ENCODE results near the gene RPL3. TPM values are rescaled to one million over a fixed set of nuclear protein-coding genes. Genes with fewer than 3 reads are reported as not detected.

The RPL3 gene
- total RNA-seq, 2 donors from 2014 or later = 908 to 1,235 TPM

- H3K27ac ChIP-seq = peak overlapping the region in 1 of 2 donors; percentile 3
- no peak for ATAC-seq (ENCODE audit: insufficient number of reproducible peaks, low FRiP score, low read depth)
- TF ChIP-seq, protein P1, sequence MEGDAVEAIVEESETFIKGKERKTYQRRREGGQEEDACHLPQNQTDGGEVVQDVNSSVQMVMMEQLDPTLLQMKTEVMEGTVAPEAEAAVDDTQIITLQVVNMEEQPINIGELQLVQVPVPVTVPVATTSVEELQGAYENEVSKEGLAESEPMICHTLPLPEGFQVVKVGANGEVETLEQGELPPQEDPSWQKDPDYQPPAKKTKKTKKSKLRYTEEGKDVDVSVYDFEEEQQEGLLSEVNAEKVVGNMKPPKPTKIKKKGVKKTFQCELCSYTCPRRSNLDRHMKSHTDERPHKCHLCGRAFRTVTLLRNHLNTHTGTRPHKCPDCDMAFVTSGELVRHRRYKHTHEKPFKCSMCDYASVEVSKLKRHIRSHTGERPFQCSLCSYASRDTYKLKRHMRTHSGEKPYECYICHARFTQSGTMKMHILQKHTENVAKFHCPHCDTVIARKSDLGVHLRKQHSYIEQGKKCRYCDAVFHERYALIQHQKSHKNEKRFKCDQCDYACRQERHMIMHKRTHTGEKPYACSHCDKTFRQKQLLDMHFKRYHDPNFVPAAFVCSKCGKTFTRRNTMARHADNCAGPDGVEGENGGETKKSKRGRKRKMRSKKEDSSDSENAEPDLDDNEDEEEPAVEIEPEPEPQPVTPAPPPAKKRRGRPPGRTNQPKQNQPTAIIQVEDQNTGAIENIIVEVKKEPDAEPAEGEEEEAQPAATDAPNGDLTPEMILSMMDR (IDR thresholded peaks at IDR 0.05) = no peak
- H3K4me1 ChIP-seq (ENCODE audit: control insufficient read depth in 1 of 2, low read depth in 2 of 2) = peaks cover 0 to 4% of the 10 kb centered on the region in 2 donors
- H3K9me3 ChIP-seq = peaks cover 5% of the 10 kb centered on the region
- H3K36me3 ChIP-seq = no peaks in the 10 kb centered on the region
- H3K4me3 ChIP-seq = no peak overlapping the region
- H3K27me3 ChIP-seq (replicated peaks; ENCODE audit: insufficient read depth) = no peaks in the 10 kb centered on the region
- no peak for DNase-seq (ENCODE audit: low spot score)
Observed at GRCh38 chr22:39282645-39283321, 36.6 kb downstream of the RPL3 start.

GRCh38 chr22:39281126-39281525 lies 38.3 kb downstream of the RPL3 start:
- no peak overlapping the region for H3K27ac ChIP-seq
- DNase-seq (ENCODE audit: low spot score) (no peak), ATAC-seq (ENCODE audit: insufficient number of reproducible peaks, low FRiP score, low read depth) (no peak)
- TF ChIP-seq, protein P1 (IDR thresholded peaks at IDR 0.05) = no peak
- peaks cover 5% of the 10 kb centered on the region for H3K9me3 ChIP-seq
- peaks cover 0 to 4% of the 10 kb centered on the region in 2 donors for H3K4me1 ChIP-seq (ENCODE audit: control insufficient read depth in 1 of 2, low read depth in 2 of 2)
- no peaks in the 10 kb centered on the region for H3K36me3 ChIP-seq
- no peaks in the 10 kb centered on the region for H3K27me3 ChIP-seq (replicated peaks; ENCODE audit: insufficient read depth)
- no peak overlapping the region for H3K4me3 ChIP-seq

DNA sequence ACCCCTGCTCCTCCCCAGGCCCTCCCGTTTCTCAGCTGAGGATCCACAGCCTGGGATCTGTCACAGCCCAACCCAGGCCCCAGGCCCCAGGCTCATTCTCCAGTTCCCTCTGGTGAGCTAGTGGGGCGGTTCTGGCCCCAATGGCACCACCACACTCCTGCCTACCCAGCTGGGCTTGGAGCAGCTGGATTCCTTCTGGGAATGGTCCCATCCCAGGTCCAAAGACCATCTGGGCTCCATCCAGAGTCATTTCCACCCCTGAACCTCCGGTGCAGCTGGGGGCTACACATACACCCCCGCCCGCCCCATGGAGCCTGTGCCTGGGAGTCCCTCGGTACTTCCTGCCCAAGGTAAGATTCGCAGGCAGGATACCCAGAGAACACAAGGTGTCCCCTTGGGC lies 39.2 kb downstream of the RPL3 start:
- H3K27ac ChIP-seq = no peak overlapping the region
- H3K36me3 ChIP-seq = no peaks in the 10 kb centered on the region
- H3K9me3 ChIP-seq = peaks cover 5% of the 10 kb centered on the region
- ATAC-seq (ENCODE audit: insufficient number of reproducible peaks, low FRiP score, low read depth) = no peak
- no peaks in the 10 kb centered on the region for H3K27me3 ChIP-seq (replicated peaks; ENCODE audit: insufficient read depth)
- DNase-seq (ENCODE audit: low spot score) = no peak
- H3K4me1 ChIP-seq (ENCODE audit: control insufficient read depth in 1 of 2, low read depth in 2 of 2) = peaks cover 0 to 4% of the 10 kb centered on the region in 2 donors
- TF ChIP-seq, protein P1 (IDR thresholded peaks at IDR 0.05) = no peak
- no peak overlapping the region for H3K4me3 ChIP-seq

DNA sequence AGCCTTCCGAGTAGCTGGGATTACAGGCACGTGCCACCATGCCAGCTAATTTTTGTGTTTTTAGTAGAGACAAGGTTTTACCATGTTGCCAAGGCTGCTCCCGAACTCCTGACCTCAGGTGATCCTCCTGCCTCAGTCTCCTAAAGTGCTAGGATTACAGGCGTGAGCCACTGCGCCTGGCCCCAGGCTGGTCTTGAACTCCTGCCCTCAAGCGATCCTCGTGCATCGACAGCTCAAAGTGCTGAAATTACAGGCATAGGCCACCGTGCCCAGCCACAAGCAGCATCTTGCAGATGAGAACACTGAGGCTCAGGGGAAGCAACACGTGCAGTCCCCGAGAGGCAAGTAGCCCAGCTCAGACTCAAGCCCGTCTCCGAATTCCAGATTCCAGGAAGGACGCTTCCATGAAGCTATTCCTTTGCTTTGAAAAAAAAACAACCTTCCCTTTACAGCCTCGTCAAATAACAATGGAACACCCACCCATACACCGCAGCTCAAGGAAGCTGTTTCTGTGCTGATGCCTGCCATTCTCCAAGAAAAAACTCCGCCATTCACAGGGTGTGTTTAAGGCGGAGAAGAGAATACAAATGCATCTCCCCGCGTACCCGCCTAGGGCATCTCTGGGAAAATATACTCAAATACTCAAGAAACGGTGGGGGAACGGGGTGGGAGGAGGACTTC lies 40.1 kb downstream of the RPL3 start:
- Histone ChIP-seq H3K36me3 (no peaks in the 10 kb centered on the region), H3K9me3 (no peaks in the 10 kb centered on the region), H3K4me3 (no peak overlapping the region), H3K27me3 (replicated peaks; ENCODE audit: insufficient read depth) (no peaks in the 10 kb centered on the region), H3K27ac (no peak overlapping the region), H3K4me1 (ENCODE audit: control insufficient read depth in 1 of 2, low read depth in 2 of 2) (peaks cover 0 to 4% of the 10 kb centered on the region in 2 donors)
- DNase-seq (ENCODE audit: low spot score) = no peak
- TF ChIP-seq, protein P1 (IDR thresholded peaks at IDR 0.05) = no peak
- no peak for ATAC-seq (ENCODE audit: insufficient number of reproducible peaks, low FRiP score, low read depth)

- TF ChIP-seq, protein P1 (IDR thresholded peaks at IDR 0.05) = no peak
- no peaks in the 10 kb centered on the region for H3K9me3 ChIP-seq
- H3K27me3 ChIP-seq (replicated peaks; ENCODE audit: insufficient read depth) = no peaks in the 10 kb centered on the region
- ATAC-seq (ENCODE audit: insufficient number of reproducible peaks, low FRiP score, low read depth) = no peak
- no peaks in the 10 kb centered on the region for H3K36me3 ChIP-seq
- H3K4me3 ChIP-seq = no peak overlapping the region
- no peak overlapping the region for H3K27ac ChIP-seq
- no peak for DNase-seq (ENCODE audit: low spot score)
- peaks cover 0 to under 1% of the 10 kb centered on the region in 2 donors for H3K4me1 ChIP-seq (ENCODE audit: control insufficient read depth in 1 of 2, low read depth in 2 of 2)
Observed at GRCh38 chr22:39278040-39278439, 41.4 kb downstream of the RPL3 start.

Measured in thoracic aorta (tissue), 2 donors.